H1 (cell line): Measurements from ENCODE around the gene APEH. TPM values are rescaled to one million over a fixed set of nuclear protein-coding genes. Genes with fewer than 3 reads are reported as not detected.

Experiments
- CTCF ChIA-PET: fragments of 300-600 bp; sonication (Branson Sonifier 250); formaldehyde crosslinking; loops from one replicate; lab custom pipeline; 2021; ENCODE audit not compliant: partially characterized antibody; lab: Charles Lee
- POLR2A ChIA-PET: fragments of 300-600 bp; sonication (Branson Sonifier 250); formaldehyde crosslinking; loops from one replicate; lab custom pipeline; 2021; ENCODE audit warnings: inconsistent platforms; ENCODE audit not compliant: partially characterized antibody; lab: Charles Lee
- DNase-seq, 2 experiments: peaks; one replicate each; pipeline versions ENCODE4 v3.0.0 to v3.0.0-alpha.2; 2010 to 2022; ENCODE audit warnings: low spot score in 2 of 2, low read depth in 1 of 2, mixed read lengths in 1 of 2
- FAIRE-seq: peaks from 2 replicates; lab custom pipeline; 2011; peaks lifted over from hg19 to GRCh38; lab: Jason Lieb, UNC
- H2AFZ ChIP-seq: 2 replicates; pipeline ENCODE4 v1.8.1; 2012; ENCODE audit warnings: low read length, inconsistent platforms
- H2AK5ac ChIP-seq: 2 replicates; pipeline ENCODE4 v1.6.1; 2013; ENCODE audit warnings: low read depth, low read length
- H2BK120ac ChIP-seq: replicated peaks from 2 replicates; pipeline ENCODE3; 2013; ENCODE audit warnings: low read depth, low read length, inconsistent platforms
- H2BK12ac ChIP-seq: 2 replicates; pipeline ENCODE4 v1.6.1; 2013; ENCODE audit warnings: low read depth, low read length
- H2BK15ac ChIP-seq: 2 replicates; pipeline ENCODE4 v1.6.1; 2013; ENCODE audit warnings: low read length
- H2BK20ac ChIP-seq: 2 replicates; pipeline ENCODE4 v1.6.1; 2013; ENCODE audit warnings: low read length
- H2BK5ac ChIP-seq: 2 replicates; pipeline ENCODE4 v1.6.1; 2013; ENCODE audit warnings: low read depth, low read length
- H3K14ac ChIP-seq: 2 replicates; pipeline ENCODE4 v1.6.1; 2013; ENCODE audit warnings: inconsistent platforms; ENCODE audit not compliant: insufficient read length
- H3K18ac ChIP-seq: 2 replicates; pipeline ENCODE4 v1.6.1; 2013; ENCODE audit warnings: low read length; ENCODE audit errors: extremely low read depth
- H3K23ac ChIP-seq: 2 replicates; pipeline ENCODE4 v1.6.1; 2013; ENCODE audit warnings: inconsistent platforms; ENCODE audit not compliant: insufficient read length
- H3K23me2 ChIP-seq: 2 replicates; pipeline ENCODE4 v1.6.1; 2013; ENCODE audit warnings: low read depth, low read length
- H3K27ac ChIP-seq: 2 replicates; pipeline ENCODE4 v1.6.1; 2011; ENCODE audit warnings: low read depth, low read length, inconsistent platforms
- H3K27me3 ChIP-seq, 4 experiments: replicated peaks in 1 of 4; 1 replicate in 1 of 4; 2 replicates in 3 of 4; pipeline versions ENCODE4 v1.6.1 to v1.8.1; 2011 to 2013; ENCODE audit warnings: low read length in 3 of 4, mild to moderate bottlenecking in 3 of 4, inconsistent platforms in 2 of 4, mixed read lengths in 2 of 4, moderate library complexity in 1 of 4; ENCODE audit not compliant: control insufficient read depth in 3 of 4, insufficient read depth in 3 of 4; ENCODE audit errors: extremely low read depth in 1 of 4
- H3K36me3 ChIP-seq, 4 experiments: 2 replicates each; pipeline versions ENCODE4 v1.6.1 to v1.8.1; 2011 to 2013; ENCODE audit warnings: mild to moderate bottlenecking in 4 of 4, low read length in 3 of 4, moderate library complexity in 2 of 4, control low read depth in 1 of 4, inconsistent platforms in 1 of 4; ENCODE audit not compliant: insufficient read depth in 4 of 4, control insufficient read depth in 2 of 4
- H3K4ac ChIP-seq: replicated peaks from 2 replicates; pipeline ENCODE3; 2013; ENCODE audit warnings: low read length, low read depth, mixed read lengths, inconsistent platforms; ENCODE audit not compliant: insufficient read length
- H3K4me1 ChIP-seq, 4 experiments: replicated peaks in 1 of 4; 1 replicate in 1 of 4; 2 replicates in 3 of 4; pipeline versions ENCODE4 v1.6.1 to v1.8.1; 2011 to 2013; ENCODE audit warnings: low read length in 3 of 4, inconsistent platforms in 2 of 4, mixed read lengths in 1 of 4; ENCODE audit not compliant: insufficient read depth in 4 of 4, control insufficient read depth in 3 of 4
- H3K4me2 ChIP-seq, 2 experiments: 2 replicates each; pipeline versions ENCODE4 v1.6.1 to v1.8.1; 2011 to 2013; ENCODE audit warnings: low read depth in 2 of 2, low read length in 2 of 2, control low read depth in 1 of 2, inconsistent platforms in 1 of 2, mild to moderate bottlenecking in 1 of 2; ENCODE audit not compliant: insufficient read depth in 1 of 2
- H3K4me3 ChIP-seq, 4 experiments: fragments of 200-600, 300-600 bp in 1 of 4; sonication (generic), shearing (Covaris generic), sonication (Bioruptor Twin) in 1 of 4; 2 replicates each; pipeline versions ENCODE4 v1.5.1 to v1.8.1; 2011 to 2016; ENCODE audit warnings: low read length in 4 of 4, low read depth in 3 of 4, control low read depth in 2 of 4, inconsistent platforms in 2 of 4, mild to moderate bottlenecking in 2 of 4, mixed read lengths in 1 of 4, moderate library complexity in 1 of 4; ENCODE audit not compliant: insufficient read depth in 2 of 4; ENCODE audit errors: extremely low read depth in 1 of 4
- H3K56ac ChIP-seq: replicated peaks from 2 replicates; pipeline ENCODE3; 2013; ENCODE audit warnings: low read depth, mild to moderate bottlenecking, mixed read lengths, low read length, inconsistent platforms; ENCODE audit not compliant: insufficient read length
- H3K79me1 ChIP-seq: 2 replicates; pipeline ENCODE4 v1.6.1; 2013; ENCODE audit warnings: low read depth, low read length, control low read depth
- H3K79me2 ChIP-seq, 2 experiments: 2 replicates each; pipeline versions ENCODE4 v1.6.1 to v1.8.1; 2012 to 2013; ENCODE audit warnings: low read length in 2 of 2, mild to moderate bottlenecking in 2 of 2, inconsistent platforms in 1 of 2; ENCODE audit not compliant: insufficient read depth in 2 of 2, control insufficient read depth in 1 of 2
- H3K9ac ChIP-seq, 4 experiments: replicated peaks in 1 of 4; 1 replicate in 1 of 4; 2 replicates in 3 of 4; pipeline versions ENCODE4 v1.6.1 to v1.8.1; 2011 to 2013; ENCODE audit warnings: low read depth in 3 of 4, low read length in 3 of 4, control low read depth in 2 of 4, mild to moderate bottlenecking in 2 of 4, moderate library complexity in 2 of 4, inconsistent platforms in 1 of 4; ENCODE audit errors: extremely low read depth in 1 of 4
- H3K9me3 ChIP-seq, 2 experiments: 2 replicates each; pipeline versions ENCODE4 v1.6.1 to v1.8.1; 2012 to 2013; ENCODE audit warnings: mild to moderate bottlenecking in 2 of 2, moderate library complexity in 2 of 2, control low read depth in 1 of 2, inconsistent platforms in 1 of 2, low read depth in 1 of 2, low read length in 1 of 2, mixed read lengths in 1 of 2; ENCODE audit not compliant: insufficient read depth in 2 of 2
- H4K20me1 ChIP-seq, 2 experiments: replicated peaks in 1 of 2; 2 replicates each; pipeline versions ENCODE3 to v1.8.1; 2011 to 2013; ENCODE audit warnings: inconsistent platforms in 2 of 2, low read length in 2 of 2, mild to moderate bottlenecking in 1 of 2; ENCODE audit not compliant: insufficient read depth in 2 of 2, control insufficient read depth in 1 of 2
- H4K5ac ChIP-seq: 2 replicates; pipeline ENCODE4 v1.6.1; 2013; ENCODE audit warnings: low read length, low read depth, mixed read lengths, inconsistent platforms; ENCODE audit not compliant: insufficient read length
- H4K8ac ChIP-seq: 2 replicates; pipeline ENCODE4 v1.8.0; 2013; ENCODE audit warnings: mild to moderate bottlenecking, moderate library complexity, low read length, inconsistent platforms; ENCODE audit not compliant: insufficient read depth; ENCODE audit errors: extremely low read depth
- H4K91ac ChIP-seq: replicated peaks from 2 replicates; pipeline ENCODE3; 2013; ENCODE audit warnings: low read length, mixed read lengths, inconsistent platforms; ENCODE audit not compliant: insufficient read length
- CEBPB ChIP-seq: IDR thresholded peaks from 2 replicates; pipeline ENCODE4 v1.6.1; 2012; ENCODE audit warnings: low read depth, low read length
- RBBP5 ChIP-seq: IDR thresholded peaks from 2 replicates; pipeline ENCODE4 v1.7.1; 2012; ENCODE audit warnings: low read depth, mild to moderate bottlenecking, inconsistent platforms, low read length, moderate library complexity, borderline replicate concordance
- WGBS, 2 experiments: shearing (Covaris generic) in 1 of 2; methylation state at CpG; one replicate each; pipeline versions ENCODE4 v1.1.6 to v1.1.7; 2013 to 2015; ENCODE audit warnings: low lambda C conversion rate in 2 of 2, mixed read lengths in 2 of 2, inconsistent platforms in 1 of 2, low coverage in 1 of 2, missing lambda C conversion rate in 1 of 2; ENCODE audit not compliant: insufficient replicate concordance in 2 of 2, insufficient coverage in 1 of 2, insufficient read length in 1 of 2; ENCODE audit errors: extremely low coverage in 1 of 2, missing lambda C conversion rate in 1 of 2; 5-methylcytosine and 5-hydroxymethylcytosine counted together
- polyA plus RNA-seq, 7 experiments: library from polyadenylated mRNA; depleted of rRNA in 3 of 7; stranded (reverse) in 5 of 7; unstranded in 2 of 7; fragments of >200 nt in 5 of 7; fragments of 200-250 nt in 2 of 7; gene quantifications; 1 replicate in 5 of 7; 2 replicates in 1 of 7; 4 replicates in 1 of 7; pipeline versions ENCODE4 v1.2.1 to v1.2.3, GENCODE V29; 2011 to 2013; ENCODE audit warnings: missing spikeins in 2 of 7, mixed read lengths in 2 of 7
- total RNA-seq: library from RNA; stranded (reverse); fragmentation: NEBNext Ultra II Directional; extraction: Animal tissue kit (Norgen Biotek cat#: 25700); gene quantifications from 2 replicates; pipeline ENCODE4 v1.2.1, GENCODE V29; 2021

APEH gene
- total and polyA plus RNA-seq, 2 of the 8 experiments (the other 6 are each of a cell fraction or from before 2014, with no cell fraction given), result 222 to 260 TPM

GRCh38 chr3:49673121-49673714, 933 bp upstream of the APEH start:
- Histone ChIP-seq H4K5ac (peak overlapping the region; percentile 18), H3K27me3 (no peaks in the 10 kb centered on the region; a peak in 1 of 7 replicates), H3K4me2 (peak overlapping the region; percentile 78 to 98), H2BK12ac (peak overlapping the region; percentile 72; the same call in 1 of the 2 replicates), H2BK15ac (0 out of 2 replicates have a peak overlapping the region, but pooled peaks have one; percentile 93), H2AK5ac (peak overlapping the region; percentile 58; the same call in 1 of the 2 replicates), H3K23me2 (peaks cover 13% of the 10 kb centered on the region; the same call in 1 of the 2 replicates), H4K8ac (peak overlapping the region; percentile 82; the same call in 1 of the 2 replicates), H3K18ac (peak overlapping the region; percentile 84), H3K4me3 (peak overlapping the region; percentile 84 to 91 (median 86)), H4K20me1 (peaks cover 0 to 15% of the 10 kb centered on the region in 2 experiments), H3K36me3 (peaks cover 14 to 27% (median 20%) of the 10 kb centered on the region in 4 experiments; a peak in 7 of 8 replicates), H2AFZ (no peak overlapping the region), H3K79me2 (peaks cover 0 to 17% of the 10 kb centered on the region in 2 experiments; a peak in 1 of 4 replicates), H3K56ac (peak overlapping the region; percentile 65), H2BK120ac (peak overlapping the region; percentile 4), H3K79me1 (peaks cover 8% of the 10 kb centered on the region; the same call in 1 of the 2 replicates), H3K27ac (peak overlapping the region; percentile 90), H3K9ac (peak overlapping the region; percentile 44 to 70 (median 58); a peak in 6 of 7 replicates), H4K91ac (peak overlapping the region; percentile 90), H3K14ac (no peak overlapping the region), H2BK5ac (peak overlapping the region; percentile 92), H3K9me3 (no peaks in the 10 kb centered on the region), H3K4me1 (peaks cover 0 to 8% (median 5%) of the 10 kb centered on the region in 4 experiments; a peak in 4 of 7 replicates), H2BK20ac (no peak overlapping the region), H3K4ac (peak overlapping the region; percentile 71), H3K23ac (no peak overlapping the region)
- CTCF ChIA-PET, result interaction anchor here (0.6 to 5.4 kb wide), 12 partner anchors 9 to 565 kb away, joined by 3 to 159 read pairs (median 4); partner anchors contain the start of gene BSN
- POLR2A ChIA-PET, result interaction anchor here (0.6 to 3.0 kb wide), 11 partner anchors 8 to 214 kb away, joined by 3 to 21 read pairs (median 3); no protein-coding TSS in a partner anchor
- WGBS, 2 experiments, result 12% methylated on average over 17 of the region's 17 CpGs; no CpG with 5 or more reads in 1 of the 2 experiments
- TF ChIP-seq RBBP5, result peak; percentile 30
- no peak for TF ChIP-seq CEBPB
- no peak for DNase-seq
- FAIRE-seq, result no peak
